ENCODE results near the gene SERPINA1.

DNA sequence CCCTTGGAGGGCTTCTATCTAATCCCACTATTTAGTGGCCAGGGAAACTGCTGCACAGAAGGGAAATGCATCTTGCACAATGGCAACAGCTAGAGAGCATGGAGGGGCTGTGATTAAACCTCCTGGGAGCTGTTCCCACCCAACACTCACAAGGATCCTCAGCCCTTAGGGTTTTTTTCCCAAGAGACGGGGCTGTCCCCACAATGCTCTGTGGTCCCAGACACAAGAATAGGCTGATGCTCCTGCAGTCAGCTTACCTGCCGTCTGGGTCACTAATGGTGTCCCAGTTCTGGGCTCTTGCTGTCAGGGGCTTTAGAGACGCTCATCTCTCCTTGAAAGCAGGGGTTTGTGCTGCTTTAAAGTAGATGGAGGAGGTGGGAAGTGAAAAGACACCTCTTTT is 4.6 kb downstream of the SERPINA1 start:
- TF ChIP-seq EZH2 (IDR thresholded peaks at IDR 0.05; ENCODE audit: borderline replicate concordance, low read depth, low read length, poor library complexity, severe bottlenecking), result no peak
- TF ChIP-seq, protein P1, sequence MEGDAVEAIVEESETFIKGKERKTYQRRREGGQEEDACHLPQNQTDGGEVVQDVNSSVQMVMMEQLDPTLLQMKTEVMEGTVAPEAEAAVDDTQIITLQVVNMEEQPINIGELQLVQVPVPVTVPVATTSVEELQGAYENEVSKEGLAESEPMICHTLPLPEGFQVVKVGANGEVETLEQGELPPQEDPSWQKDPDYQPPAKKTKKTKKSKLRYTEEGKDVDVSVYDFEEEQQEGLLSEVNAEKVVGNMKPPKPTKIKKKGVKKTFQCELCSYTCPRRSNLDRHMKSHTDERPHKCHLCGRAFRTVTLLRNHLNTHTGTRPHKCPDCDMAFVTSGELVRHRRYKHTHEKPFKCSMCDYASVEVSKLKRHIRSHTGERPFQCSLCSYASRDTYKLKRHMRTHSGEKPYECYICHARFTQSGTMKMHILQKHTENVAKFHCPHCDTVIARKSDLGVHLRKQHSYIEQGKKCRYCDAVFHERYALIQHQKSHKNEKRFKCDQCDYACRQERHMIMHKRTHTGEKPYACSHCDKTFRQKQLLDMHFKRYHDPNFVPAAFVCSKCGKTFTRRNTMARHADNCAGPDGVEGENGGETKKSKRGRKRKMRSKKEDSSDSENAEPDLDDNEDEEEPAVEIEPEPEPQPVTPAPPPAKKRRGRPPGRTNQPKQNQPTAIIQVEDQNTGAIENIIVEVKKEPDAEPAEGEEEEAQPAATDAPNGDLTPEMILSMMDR (conservative IDR thresholded peaks at IDR 0.05; ENCODE audit: low read depth, low read length), result no peak
